ENCODE results near the gene MAPK11.

Gene MAPK11

GRCh38 chr22:50269970-50270665 is at the start of gene MAPK11:
Gene MAPK11 (minus strand): TSS chr22:50270380. CDS start chr22:50270292, 88 bp downstream.
- DNase-seq: peak; percentile 81

- DNase-seq: no peak
These were observed 49.3 kb upstream of the MAPK11 start for GRCh38 chr22:50319503-50319951.

DNA sequence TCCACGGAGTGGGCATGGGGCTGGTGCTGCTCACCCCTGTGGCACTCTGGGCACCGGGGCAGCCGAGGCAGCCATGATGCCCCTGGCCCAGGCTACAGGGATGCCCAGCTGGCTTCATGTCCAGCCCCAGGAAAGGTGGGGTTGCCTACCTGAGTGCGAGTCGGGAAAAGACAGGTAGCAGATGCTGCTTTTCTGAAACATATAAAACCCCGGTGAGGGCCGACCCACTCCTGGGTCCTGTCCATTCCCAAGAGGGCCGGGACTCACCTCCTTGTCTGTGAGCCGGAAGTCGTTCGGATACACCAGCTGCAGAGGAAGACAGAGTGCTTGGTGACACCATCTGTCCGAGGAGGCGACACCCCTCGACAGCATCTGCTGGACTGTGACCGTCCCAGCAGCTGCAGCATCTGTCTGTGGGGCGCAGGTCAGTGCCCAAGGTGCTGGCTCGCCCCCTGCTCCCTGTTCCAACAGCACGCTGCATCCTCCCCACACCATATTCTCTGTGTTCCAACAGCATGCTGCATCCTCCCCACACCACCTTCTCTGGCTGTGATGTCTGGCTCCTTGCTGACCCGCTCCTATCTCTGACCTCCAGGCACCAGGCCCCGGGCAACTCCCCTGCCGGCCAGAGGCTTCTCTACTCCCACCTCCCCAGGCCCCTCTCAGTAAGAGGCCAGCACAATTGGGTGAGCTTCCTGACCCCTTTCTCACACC is 48.7 kb upstream of the MAPK11 start:
- DNase-seq: no peak

- no peak for DNase-seq
These were observed 48.1 kb upstream of the MAPK11 start for GRCh38 chr22:50318356-50318697.

GRCh38 chr22:50317674-50318073 is 47.5 kb upstream of the MAPK11 start:
- DNase-seq: no peak

DNA sequence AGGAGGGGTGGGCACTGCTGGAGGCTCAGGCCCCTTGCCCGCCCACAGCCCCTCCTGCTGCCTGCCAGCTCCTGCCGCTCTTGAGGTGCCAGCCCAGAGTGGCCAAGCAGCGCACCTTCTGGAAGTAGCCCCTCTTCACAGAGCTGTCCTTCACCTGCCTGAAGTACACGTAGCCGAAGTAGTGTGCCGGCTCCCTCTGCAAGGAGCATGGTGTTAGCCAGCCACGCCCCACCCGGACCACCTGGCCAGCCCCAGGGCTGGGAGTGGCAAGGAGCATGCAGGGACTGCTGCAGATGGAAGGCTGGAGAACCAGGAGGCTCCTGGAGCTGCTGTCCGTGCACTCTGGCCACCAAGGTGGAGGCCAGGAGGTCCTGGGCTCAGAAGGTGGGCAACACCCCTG is 47.0 kb upstream of the MAPK11 start:
- no peak for DNase-seq

- DNase-seq: no peak
These were observed 46.2 kb upstream of the MAPK11 start for GRCh38 chr22:50316114-50317065.

DNA sequence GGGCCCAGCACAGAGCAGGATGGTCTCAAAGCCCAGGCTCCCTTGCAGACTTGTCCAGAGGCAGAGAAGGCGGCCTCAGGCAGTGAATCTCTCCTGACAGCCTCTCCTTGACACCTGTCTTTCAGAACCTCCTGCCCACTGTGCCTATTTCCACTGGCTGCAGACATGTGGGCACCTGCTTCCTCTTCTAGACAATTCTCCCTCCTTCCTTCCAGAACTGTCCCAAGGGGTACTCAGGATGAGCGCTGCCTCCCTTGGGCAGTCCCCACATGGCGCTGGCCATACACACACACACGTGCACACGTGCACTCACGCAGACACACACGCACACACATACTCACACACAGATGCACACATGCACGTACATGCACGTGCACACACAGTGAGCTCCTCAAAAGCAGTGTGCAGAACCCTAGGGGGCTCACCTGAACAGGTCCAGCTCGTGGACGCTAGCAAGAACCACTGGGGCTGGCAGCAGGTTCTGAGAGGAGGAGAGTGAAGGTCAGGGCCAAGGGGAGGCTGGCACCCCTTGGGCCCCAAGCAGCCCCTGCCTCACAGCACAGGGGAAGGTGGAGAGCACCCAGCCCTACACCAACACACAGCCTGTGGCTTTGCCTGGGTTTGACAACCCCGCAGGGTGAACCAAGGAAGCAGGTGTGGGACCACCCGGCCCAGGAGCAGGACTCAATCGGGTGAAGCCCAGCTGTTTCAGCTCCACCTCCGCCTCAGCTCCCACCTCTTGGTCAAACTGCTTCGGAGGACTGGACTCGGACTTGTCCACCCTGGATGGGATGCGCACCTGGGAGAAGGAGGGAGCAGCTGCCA is 45.3 kb upstream of the MAPK11 start:
- DNase-seq: no peak

DNA sequence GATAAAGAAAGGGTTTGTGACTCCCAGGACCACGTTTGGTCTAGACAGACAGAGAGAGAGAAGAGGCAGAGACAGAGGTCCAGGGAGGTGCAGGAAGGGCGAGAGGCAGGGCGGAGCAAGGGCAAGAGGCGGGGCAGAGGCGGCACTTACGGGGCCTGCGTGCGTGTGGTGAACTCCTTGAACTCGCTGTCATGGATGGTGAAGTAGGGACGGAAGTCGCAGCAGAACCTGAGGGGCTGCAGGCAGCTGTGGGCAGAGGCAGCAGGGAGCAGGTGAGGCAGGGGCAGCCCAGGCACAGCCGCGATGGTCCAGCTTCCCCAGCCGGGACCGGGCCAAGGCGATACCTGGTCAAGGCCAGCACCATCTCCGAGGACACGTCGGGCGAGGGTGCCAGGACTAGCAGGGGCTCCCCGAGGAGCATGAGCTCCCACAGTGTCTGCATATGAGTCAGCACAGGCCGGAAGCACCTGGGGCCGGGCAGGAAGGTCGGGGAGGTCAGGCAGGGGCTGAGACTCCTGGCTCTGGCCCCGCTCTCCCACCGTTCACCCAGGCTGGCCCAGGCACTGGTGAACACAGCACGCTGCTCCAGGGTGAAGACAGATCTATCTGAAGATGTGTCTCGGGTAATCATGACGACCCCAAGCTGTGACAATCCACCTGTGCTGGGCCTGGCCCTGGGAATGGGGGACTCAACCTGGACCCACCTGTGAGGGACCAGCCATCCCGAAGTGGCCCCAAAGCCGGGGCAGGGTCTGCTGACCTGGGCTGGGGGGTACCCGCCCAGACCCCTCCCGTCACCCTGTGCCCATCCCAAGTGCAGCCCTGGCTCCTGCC is 44.5 kb upstream of the MAPK11 start:
- DNase-seq: peak; percentile 82

DNA sequence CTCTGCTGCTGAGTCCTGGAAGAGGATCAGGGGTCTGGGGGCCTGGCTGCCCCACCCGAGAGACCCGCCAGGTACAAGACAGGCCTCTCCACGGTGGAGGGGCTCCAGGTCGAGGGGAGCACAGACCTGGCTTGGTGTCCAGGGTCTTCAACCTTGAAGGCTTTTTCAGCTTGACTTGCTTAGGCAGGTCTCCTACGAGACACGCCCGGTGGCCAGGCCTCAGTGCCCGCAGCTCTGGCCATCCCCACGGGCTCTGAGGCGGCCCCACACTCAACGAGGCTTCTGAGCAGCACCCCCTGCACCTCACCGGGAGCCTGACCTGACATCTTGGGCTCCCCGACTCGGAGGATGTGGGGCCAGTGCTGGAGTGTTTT is 43.9 kb upstream of the MAPK11 start:
- no peak for DNase-seq

DNA sequence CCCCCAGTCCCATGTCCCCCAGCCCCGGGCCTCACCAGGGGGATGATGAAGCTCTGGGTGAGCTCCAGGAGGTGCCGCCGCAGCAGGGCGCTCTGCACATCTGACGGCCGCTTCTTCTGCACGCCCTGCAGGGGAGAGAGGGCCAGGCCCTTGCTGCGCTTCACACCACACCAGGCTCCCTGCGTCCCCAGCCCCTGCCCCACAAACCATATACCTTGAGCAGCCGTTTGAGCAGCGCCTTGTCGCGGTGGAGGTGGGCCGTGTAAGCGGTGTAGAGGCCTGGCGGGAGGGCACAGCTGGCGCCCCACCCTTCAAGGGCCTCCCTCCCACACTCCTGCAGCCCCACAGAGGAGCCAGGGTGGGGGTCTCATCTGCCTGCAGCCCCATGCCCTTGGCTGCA is 43.4 kb upstream of the MAPK11 start:
- no peak for DNase-seq

DNA sequence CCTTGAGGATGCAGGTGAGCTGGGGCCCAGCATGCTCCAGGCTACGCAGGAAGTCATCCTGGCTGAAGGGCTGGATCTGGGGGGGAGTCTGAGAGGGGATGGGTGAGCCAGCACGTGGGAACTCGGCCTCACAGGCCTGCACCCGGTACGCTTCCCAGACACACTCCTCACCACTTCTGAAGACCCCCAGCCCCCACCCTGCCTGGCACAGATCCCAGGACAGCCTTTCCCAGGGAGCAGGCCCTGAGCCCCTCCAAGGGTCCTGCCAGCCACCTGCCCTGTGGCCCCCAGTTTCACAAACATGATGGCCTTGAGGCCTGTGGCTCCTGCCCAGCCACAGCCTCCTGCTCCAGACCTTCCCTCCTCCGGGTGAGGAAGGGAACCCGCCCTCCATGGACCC is 42.8 kb upstream of the MAPK11 start:
- no peak for DNase-seq

DNA sequence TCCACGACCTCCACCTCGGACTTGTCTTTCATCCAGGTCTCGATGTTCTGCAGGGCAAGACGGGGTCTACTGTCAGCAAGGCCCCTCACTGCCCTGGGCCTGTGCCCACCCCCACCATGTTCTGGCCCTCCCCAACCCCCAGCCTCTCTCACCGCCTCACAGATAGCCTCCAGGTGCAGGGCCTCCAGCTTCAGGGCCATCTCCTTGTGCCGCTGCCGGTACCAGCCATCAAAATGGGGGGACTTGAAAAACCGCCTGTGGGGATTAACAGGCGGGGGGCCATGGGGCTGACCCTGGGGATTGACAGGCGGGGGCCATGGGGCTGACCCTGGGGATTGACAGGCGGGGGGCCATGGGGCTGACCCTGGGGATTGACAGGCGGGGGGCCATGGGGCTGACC is 42.2 kb upstream of the MAPK11 start:
- DNase-seq: no peak

DNA sequence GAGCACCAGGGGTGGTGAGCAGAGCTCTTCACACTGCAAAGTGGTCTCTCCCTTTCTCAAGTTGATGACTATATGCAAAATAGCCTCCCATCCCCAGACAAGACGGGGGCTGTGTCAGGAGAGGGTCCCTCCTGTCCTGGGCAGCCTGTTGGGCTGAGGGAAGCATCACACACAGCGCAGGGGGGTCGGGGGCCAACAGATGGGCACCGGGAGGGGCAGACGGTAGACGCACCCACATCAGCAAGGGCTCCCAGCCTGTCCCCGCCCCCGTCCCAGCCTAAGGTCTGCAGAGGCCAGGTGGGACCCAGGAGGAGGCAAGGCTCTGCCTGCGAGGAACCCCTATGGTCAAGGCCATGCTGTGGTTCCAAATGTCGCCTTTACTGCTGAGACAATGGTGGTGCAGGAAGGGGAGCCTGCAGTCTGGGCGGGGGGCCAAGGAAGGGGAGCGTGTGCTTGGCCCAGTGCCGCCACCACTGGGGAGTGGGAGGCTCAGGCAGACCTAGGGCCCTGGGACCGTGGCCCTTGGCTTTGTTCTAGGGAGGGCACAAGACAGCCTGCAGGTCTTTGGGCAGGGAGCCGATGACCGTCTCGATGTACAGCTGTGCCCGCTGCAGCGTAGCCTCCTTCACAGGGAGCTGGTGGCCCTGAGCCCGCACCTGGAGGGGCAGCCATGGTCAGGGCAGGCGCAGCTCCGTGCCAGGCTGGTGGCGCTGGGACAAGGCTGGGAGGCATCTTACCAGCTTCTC is 41.6 kb upstream of the MAPK11 start:
- no peak for DNase-seq

DNA sequence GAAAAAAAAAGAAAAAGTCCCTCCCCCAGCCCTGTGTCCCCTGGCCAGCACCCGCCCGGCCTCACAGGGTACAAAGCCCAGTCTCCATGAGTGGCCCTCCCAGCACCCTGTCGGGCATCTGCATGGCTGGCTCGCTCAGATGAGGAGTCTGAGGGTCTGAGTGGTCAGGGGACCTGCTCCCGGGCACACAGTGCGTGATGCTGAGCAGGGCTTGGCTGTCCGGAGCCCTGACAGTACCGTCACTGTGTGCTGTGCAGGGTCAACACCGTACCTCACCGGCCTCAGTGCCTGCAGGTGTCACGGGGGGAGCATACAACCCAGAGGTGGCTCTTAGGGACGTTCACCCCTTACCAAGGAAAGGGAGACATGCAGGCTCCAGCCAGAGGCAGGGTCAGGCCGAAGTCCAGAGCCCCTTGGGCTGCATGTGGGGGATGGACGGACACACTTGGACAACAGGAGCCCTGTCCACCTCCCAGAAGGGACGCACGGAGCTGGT is 40.8 kb upstream of the MAPK11 start:
- no peak for DNase-seq

- DNase-seq: no peak
These were observed 40.0 kb upstream of the MAPK11 start for GRCh38 chr22:50310031-50310722.

GRCh38 chr22:50309601-50309991 is 39.4 kb upstream of the MAPK11 start:
- DNase-seq: no peak

- DNase-seq: no peak
These were observed 38.9 kb upstream of the MAPK11 start for GRCh38 chr22:50308986-50309600.

GRCh38 chr22:50308597-50308935 is 38.4 kb upstream of the MAPK11 start:
- DNase-seq: no peak
